ENCODE results near the gene IMMP2L. TPM values are rescaled to one million over a fixed set of nuclear protein-coding genes. Genes with fewer than 3 reads are reported as not detected.

IMMP2L gene
- polyA plus RNA-seq, 2 of the 4 experiments (the other 2 are of a cell fraction) = 16.1 to 23.8 TPM

DNA sequence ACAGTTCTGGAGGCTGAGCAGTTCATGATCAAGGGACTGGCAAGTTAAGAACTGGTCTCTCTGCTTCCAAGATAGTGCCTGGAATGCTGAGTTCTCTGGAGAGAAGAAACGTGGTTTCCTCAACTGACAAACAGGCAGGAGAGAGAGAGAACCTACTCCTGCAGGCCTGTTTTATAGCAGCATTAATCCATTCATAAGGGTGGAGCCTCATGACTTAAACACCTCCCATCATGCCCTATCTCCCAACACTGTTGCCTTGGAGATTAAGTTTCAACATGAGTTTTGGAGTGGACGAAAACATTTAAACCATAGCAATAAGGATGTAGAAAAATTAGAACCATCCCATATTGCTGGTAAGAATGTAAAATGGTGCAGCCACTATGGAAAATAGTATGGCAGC, 32.3 kb upstream of the IMMP2L start:
- no peaks in the 10 kb centered on the region for H3K4me1 ChIP-seq
- ChIA-PET CTCF (no interaction called here), POLR2A (no interaction called here)
- no peak overlapping the region for H3K4me3 ChIP-seq
- FAIRE-seq (no peak), DNase-seq (ENCODE audit: low read depth in 1 of 2, low spot score in 1 of 2) (peak in 1 of 2 experiments; percentile 5), ATAC-seq (peak in 1 of 2 experiments; percentile 42; a peak in 1 of 6 replicates)
- no peak overlapping the region for H3K4me2 ChIP-seq
- TF ChIP-seq RAD21 (conservative IDR thresholded peaks at IDR 0.05 in 1 of 2, IDR thresholded peaks at IDR 0.05 in 1 of 2) (no peak), RFX5 (IDR thresholded peaks at IDR 0.05) (no peak), FOSL2 (IDR thresholded peaks at IDR 0.05) (no peak), FOSL2 (CRISPR knock-in tag; IDR thresholded peaks at IDR 0.05) (no peak), PHF8 (IDR thresholded peaks at IDR 0.05; ENCODE audit: borderline replicate concordance, low read depth) (no peak), HOXB13 (CRISPR knock-in tag; IDR thresholded peaks at IDR 0.05; ENCODE audit: low read depth) (no peak), POLR2AphosphoS2 (conservative IDR thresholded peaks at IDR 0.05; ENCODE audit: low read length) (no peak), POLR2A (IDR thresholded peaks at IDR 0.05; ENCODE audit: low read length) (no peak), NR3C1 (IDR thresholded peaks at IDR 0.05) (no peak), FOXS1 (CRISPR knock-in tag; IDR thresholded peaks at IDR 0.05) (no peak), SREBF2 (IDR thresholded peaks at IDR 0.05) (no peak), NFE2L2 (conservative IDR thresholded peaks at IDR 0.05; ENCODE audit: low read length) (no peak), RARB (CRISPR knock-in tag; IDR thresholded peaks at IDR 0.05) (no peak)
- TF ChIP-seq, protein P1, sequence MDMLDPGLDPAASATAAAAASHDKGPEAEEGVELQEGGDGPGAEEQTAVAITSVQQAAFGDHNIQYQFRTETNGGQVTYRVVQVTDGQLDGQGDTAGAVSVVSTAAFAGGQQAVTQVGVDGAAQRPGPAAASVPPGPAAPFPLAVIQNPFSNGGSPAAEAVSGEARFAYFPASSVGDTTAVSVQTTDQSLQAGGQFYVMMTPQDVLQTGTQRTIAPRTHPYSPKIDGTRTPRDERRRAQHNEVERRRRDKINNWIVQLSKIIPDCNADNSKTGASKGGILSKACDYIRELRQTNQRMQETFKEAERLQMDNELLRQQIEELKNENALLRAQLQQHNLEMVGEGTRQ (IDR thresholded peaks at IDR 0.05) = no peak
- TF ChIP-seq, protein P2, sequence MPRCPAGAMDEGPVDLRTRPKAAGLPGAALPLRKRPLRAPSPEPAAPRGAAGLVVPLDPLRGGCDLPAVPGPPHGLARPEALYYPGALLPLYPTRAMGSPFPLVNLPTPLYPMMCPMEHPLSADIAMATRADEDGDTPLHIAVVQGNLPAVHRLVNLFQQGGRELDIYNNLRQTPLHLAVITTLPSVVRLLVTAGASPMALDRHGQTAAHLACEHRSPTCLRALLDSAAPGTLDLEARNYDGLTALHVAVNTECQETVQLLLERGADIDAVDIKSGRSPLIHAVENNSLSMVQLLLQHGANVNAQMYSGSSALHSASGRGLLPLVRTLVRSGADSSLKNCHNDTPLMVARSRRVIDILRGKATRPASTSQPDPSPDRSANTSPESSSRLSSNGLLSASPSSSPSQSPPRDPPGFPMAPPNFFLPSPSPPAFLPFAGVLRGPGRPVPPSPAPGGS (IDR thresholded peaks at IDR 0.05) = no peak
- TF ChIP-seq, protein P3, sequence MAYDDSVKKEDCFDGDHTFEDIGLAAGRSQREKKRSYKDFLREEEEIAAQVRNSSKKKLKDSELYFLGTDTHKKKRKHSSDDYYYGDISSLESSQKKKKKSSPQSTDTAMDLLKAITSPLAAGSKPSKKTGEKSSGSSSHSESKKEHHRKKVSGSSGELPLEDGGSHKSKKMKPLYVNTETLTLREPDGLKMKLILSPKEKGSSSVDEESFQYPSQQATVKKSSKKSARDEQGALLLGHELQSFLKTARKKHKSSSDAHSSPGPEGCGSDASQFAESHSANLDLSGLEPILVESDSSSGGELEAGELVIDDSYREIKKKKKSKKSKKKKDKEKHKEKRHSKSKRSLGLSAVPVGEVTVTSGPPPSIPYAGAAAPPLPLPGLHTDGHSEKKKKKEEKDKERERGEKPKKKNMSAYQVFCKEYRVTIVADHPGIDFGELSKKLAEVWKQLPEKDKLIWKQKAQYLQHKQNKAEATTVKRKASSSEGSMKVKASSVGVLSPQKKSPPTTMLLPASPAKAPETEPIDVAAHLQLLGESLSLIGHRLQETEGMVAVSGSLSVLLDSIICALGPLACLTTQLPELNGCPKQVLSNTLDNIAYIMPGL (CRISPR knock-in tag; IDR thresholded peaks at IDR 0.05; ENCODE audit: borderline replicate concordance) = no peak
- H3K9me3 ChIP-seq = no peaks in the 10 kb centered on the region
- H3K27ac ChIP-seq = no peak overlapping the region
- WGBS (ENCODE audit: missing lambda C conversion rate) = 51% methylated on average over 2 of the region's 2 CpGs

DNA sequence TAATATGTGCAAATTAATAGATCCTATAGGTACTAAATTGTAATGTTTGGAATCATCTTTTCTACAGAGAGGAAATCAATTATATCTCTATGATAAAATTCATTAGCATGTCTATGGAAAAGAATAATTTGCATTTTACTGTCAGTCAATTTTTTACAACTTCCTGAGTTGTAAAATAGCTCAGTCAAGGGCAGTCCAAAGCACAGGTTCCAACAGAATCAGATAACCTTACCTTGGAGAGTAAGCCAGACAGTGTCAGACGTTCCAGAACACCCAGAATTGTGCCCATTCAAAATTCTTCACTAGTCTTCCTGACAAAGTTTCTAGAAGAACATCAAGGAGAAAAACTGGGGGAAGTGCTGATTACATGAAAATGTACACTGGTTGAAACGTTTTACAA, 31.1 kb upstream of the IMMP2L start:
- FAIRE-seq (peak; percentile 13), ATAC-seq (no peak), DNase-seq (ENCODE audit: low read depth in 1 of 2, low spot score in 1 of 2) (no peak)
- POLR2A ChIA-PET = no interaction called here
- Histone ChIP-seq H3K4me2 (no peak overlapping the region), H3K27ac (no peak overlapping the region), H3K4me1 (0 out of 3 replicates have a peak, but pooled peaks cover 2% of the 10 kb centered on the region), H3K9me3 (no peaks in the 10 kb centered on the region), H3K4me3 (no peak overlapping the region)
- 44% methylated on average over 2 of the region's 2 CpGs for WGBS (ENCODE audit: missing lambda C conversion rate)
- TF ChIP-seq, protein P4, sequence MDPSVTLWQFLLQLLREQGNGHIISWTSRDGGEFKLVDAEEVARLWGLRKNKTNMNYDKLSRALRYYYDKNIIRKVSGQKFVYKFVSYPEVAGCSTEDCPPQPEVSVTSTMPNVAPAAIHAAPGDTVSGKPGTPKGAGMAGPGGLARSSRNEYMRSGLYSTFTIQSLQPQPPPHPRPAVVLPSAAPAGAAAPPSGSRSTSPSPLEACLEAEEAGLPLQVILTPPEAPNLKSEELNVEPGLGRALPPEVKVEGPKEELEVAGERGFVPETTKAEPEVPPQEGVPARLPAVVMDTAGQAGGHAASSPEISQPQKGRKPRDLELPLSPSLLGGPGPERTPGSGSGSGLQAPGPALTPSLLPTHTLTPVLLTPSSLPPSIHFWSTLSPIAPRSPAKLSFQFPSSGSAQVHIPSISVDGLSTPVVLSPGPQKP (IDR thresholded peaks at IDR 0.05; ENCODE audit: low read depth, low read length) = no peak
- TF ChIP-seq ZNF302 (CRISPR knock-in tag; IDR thresholded peaks at IDR 0.05) = no peak
- TF ChIP-seq NFE2L2 (conservative IDR thresholded peaks at IDR 0.05; ENCODE audit: low read length) = no peak
- TF ChIP-seq, protein P5, sequence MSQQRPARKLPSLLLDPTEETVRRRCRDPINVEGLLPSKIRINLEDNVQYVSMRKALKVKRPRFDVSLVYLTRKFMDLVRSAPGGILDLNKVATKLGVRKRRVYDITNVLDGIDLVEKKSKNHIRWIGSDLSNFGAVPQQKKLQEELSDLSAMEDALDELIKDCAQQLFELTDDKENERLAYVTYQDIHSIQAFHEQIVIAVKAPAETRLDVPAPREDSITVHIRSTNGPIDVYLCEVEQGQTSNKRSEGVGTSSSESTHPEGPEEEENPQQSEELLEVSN (IDR thresholded peaks at IDR 0.05; ENCODE audit: borderline replicate concordance, low read depth) = no peak
- no peak for TF ChIP-seq EHF (CRISPR knock-in tag; IDR thresholded peaks at IDR 0.05)
- TF ChIP-seq HOXB13 (CRISPR knock-in tag; IDR thresholded peaks at IDR 0.05; ENCODE audit: low read depth) = no peak
- no peak for TF ChIP-seq SMC3 (IDR thresholded peaks at IDR 0.05)
- no peak for TF ChIP-seq CEBPB (IDR thresholded peaks at IDR 0.05)
- TF ChIP-seq MAFK (IDR thresholded peaks at IDR 0.05; ENCODE audit: partially characterized antibody) = no peak
- TF ChIP-seq RFX5 (IDR thresholded peaks at IDR 0.05) = no peak
- no peak for TF ChIP-seq ESRRA (IDR thresholded peaks at IDR 0.05; ENCODE audit: borderline replicate concordance, low read length)
- TF ChIP-seq, protein P6, sequence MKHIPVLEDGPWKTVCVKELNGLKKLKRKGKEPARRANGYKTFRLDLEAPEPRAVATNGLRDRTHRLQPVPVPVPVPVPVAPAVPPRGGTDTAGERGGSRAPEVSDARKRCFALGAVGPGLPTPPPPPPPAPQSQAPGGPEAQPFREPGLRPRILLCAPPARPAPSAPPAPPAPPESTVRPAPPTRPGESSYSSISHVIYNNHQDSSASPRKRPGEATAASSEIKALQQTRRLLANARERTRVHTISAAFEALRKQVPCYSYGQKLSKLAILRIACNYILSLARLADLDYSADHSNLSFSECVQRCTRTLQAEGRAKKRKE (CRISPR knock-in tag; IDR thresholded peaks at IDR 0.05; ENCODE audit: low read depth) = no peak
- TF ChIP-seq, protein P7, sequence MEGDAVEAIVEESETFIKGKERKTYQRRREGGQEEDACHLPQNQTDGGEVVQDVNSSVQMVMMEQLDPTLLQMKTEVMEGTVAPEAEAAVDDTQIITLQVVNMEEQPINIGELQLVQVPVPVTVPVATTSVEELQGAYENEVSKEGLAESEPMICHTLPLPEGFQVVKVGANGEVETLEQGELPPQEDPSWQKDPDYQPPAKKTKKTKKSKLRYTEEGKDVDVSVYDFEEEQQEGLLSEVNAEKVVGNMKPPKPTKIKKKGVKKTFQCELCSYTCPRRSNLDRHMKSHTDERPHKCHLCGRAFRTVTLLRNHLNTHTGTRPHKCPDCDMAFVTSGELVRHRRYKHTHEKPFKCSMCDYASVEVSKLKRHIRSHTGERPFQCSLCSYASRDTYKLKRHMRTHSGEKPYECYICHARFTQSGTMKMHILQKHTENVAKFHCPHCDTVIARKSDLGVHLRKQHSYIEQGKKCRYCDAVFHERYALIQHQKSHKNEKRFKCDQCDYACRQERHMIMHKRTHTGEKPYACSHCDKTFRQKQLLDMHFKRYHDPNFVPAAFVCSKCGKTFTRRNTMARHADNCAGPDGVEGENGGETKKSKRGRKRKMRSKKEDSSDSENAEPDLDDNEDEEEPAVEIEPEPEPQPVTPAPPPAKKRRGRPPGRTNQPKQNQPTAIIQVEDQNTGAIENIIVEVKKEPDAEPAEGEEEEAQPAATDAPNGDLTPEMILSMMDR (IDR thresholded peaks at IDR 0.05) = no peak
- TF ChIP-seq NPAS2 (CRISPR knock-in tag; IDR thresholded peaks at IDR 0.05; ENCODE audit: borderline replicate concordance) = no peak
- no peak for TF ChIP-seq HEYL (CRISPR knock-in tag; IDR thresholded peaks at IDR 0.05)
- TF ChIP-seq KDM5A (IDR thresholded peaks at IDR 0.05) = no peak
- TF ChIP-seq MAZ (IDR thresholded peaks at IDR 0.05; ENCODE audit: borderline replicate concordance, low read depth, low read length) = no peak
- TF ChIP-seq RNF2 (IDR thresholded peaks at IDR 0.05; ENCODE audit: borderline replicate concordance, low read depth) = no peak
- TF ChIP-seq PHF8 (IDR thresholded peaks at IDR 0.05; ENCODE audit: borderline replicate concordance, low read depth) = no peak
- no peak for TF ChIP-seq RARB (CRISPR knock-in tag; IDR thresholded peaks at IDR 0.05)
- CTCF ChIA-PET = no interaction called here

Data from A549 (cell line).